Testis (tissue), 3 donors: ENCODE data around the gene PTPRD. TPM values are rescaled to one million over a fixed set of nuclear protein-coding genes. Genes with fewer than 3 reads are reported as not detected.

ENCODE experiments used
- DNase-seq: peaks from one replicate; pipeline ENCODE4 v3.0.0-alpha.2; 2019
- H3K27ac ChIP-seq, 2 donors: fragments of 200-600 bp; sonication (generic); one replicate each; pipeline ENCODE4 v1.5.1; 2019
- H3K27me3 ChIP-seq: fragments of 200-600 bp; sonication (generic); one replicate; pipeline ENCODE4 v1.5.1; 2019
- H3K36me3 ChIP-seq: fragments of 200-600 bp; sonication (generic); one replicate; pipeline ENCODE4 v1.5.1; 2017; ENCODE audit warnings: low read depth; ENCODE audit errors: missing control alignments
- H3K4me1 ChIP-seq: fragments of 200-600 bp; sonication (generic); one replicate; pipeline ENCODE4 v1.5.1; 2019
- H3K4me3 ChIP-seq, 2 donors: fragments of 200-600 bp; sonication (generic); one replicate each; pipeline ENCODE4 v1.5.1; 2017 to 2019
- H3K9me3 ChIP-seq: fragments of 200-600 bp; sonication (generic); one replicate; pipeline ENCODE4 v1.5.1; 2017
- CTCF ChIP-seq, 3 experiments: fragments of 450-650 bp in 2 of 3; fragments of 200-600 bp in 1 of 3; sonication (generic) in 1 of 3; IDR thresholded peaks; one replicate each; pipeline ENCODE4 v1.5.1; 2016 to 2019; ENCODE audit warnings: antibody characterized with exemption in 3 of 3, mild to moderate bottlenecking in 2 of 3, moderate library complexity in 1 of 3
- POLR2A ChIP-seq: fragments of 450-650 bp; IDR thresholded peaks from one replicate; pipeline ENCODE4 v1.6.1; 2017; ENCODE audit warnings: antibody characterized with exemption, mild to moderate bottlenecking, moderate library complexity
- WGBS, 2 donors: methylation state at CpG; one replicate each; pipeline ENCODE4 v1.1.5; 2018; 5-methylcytosine and 5-hydroxymethylcytosine counted together
- intact Hi-C: fragments of 100-400 bp; cut with DNase I; formaldehyde crosslinking; loops from one replicate; pipeline ENCODE4 v1.15.1; 2023; ENCODE audit warnings: low total_unique reads
- polyA plus RNA-seq: library from polyadenylated mRNA; stranded (reverse); fragments of 350-450 nt; fragmentation: Illumina TruSeq; extraction: RNeasy Lipid Tissue Mini Kit (QIAGEN cat#74804); gene quantifications from one replicate; pipeline ENCODE4 v1.2.3, GENCODE V29; 2014; ENCODE audit warnings: low read depth, low replicate concordance; ENCODE audit not compliant: insufficient read depth
- total RNA-seq, 2 donors: library from RNA; depleted of rRNA; stranded (reverse); fragments of >200 nt; gene quantifications; one replicate each; pipeline ENCODE4 v1.2.3, GENCODE V29; 2016

Gene PTPRD
- total and polyA plus RNA-seq, 3 donors from 2014 or later, result 15.4 to 33.6 (median 32.5) TPM

GRCh38 chr9:10339152-10339551, 273.6 kb downstream of the PTPRD start:
- H3K27ac ChIP-seq, result no peak overlapping the region
- H3K36me3 ChIP-seq, result no peaks in the 10 kb centered on the region
- intact Hi-C loops, result no loop called here
- H3K9me3 ChIP-seq, result no peaks in the 10 kb centered on the region
- TF ChIP-seq POLR2A, result no peak
- no peak for TF ChIP-seq CTCF (IDR thresholded peaks at IDR 0.05)
- no peaks in the 10 kb centered on the region for H3K4me1 ChIP-seq
- DNase-seq, result no peak
- no peaks in the 10 kb centered on the region for H3K27me3 ChIP-seq
- no peak overlapping the region for H3K4me3 ChIP-seq

GRCh38 chr9:10331157-10331556, 281.6 kb downstream of the PTPRD start:
- no peaks in the 10 kb centered on the region for H3K9me3 ChIP-seq
- TF ChIP-seq CTCF (IDR thresholded peaks at IDR 0.05), result no peak
- no peak for TF ChIP-seq POLR2A
- intact Hi-C loops, result no loop called here
- no peak for DNase-seq
- H3K27me3 ChIP-seq, result no peaks in the 10 kb centered on the region
- H3K27ac ChIP-seq, result no peak overlapping the region
- H3K36me3 ChIP-seq, result no peaks in the 10 kb centered on the region
- 61 to 72% methylated on average over 2 of the region's 2 CpGs for WGBS, 2 donors
- H3K4me3 ChIP-seq, result no peak overlapping the region
- H3K4me1 ChIP-seq, result no peaks in the 10 kb centered on the region

GRCh38 chr9:10282084-10282483, 330.7 kb downstream of the PTPRD start:
- H3K36me3 ChIP-seq, result no peaks in the 10 kb centered on the region
- TF ChIP-seq POLR2A (no peak), CTCF (IDR thresholded peaks at IDR 0.05) (no peak)
- DNase-seq, result no peak
- H3K27ac ChIP-seq, result no peak overlapping the region
- intact Hi-C loops, result no loop called here
- 68 to 70% methylated on average over 2 of the region's 2 CpGs for WGBS, 2 donors
- no peak overlapping the region for H3K4me3 ChIP-seq
- H3K27me3 ChIP-seq, result no peaks in the 10 kb centered on the region
- no peaks in the 10 kb centered on the region for H3K4me1 ChIP-seq
- no peaks in the 10 kb centered on the region for H3K9me3 ChIP-seq

- Histone ChIP-seq H3K27ac (no peak overlapping the region), H3K27me3 (no peaks in the 10 kb centered on the region), H3K4me1 (no peaks in the 10 kb centered on the region), H3K36me3 (no peaks in the 10 kb centered on the region), H3K9me3 (no peaks in the 10 kb centered on the region), H3K4me3 (no peak overlapping the region)
- no peak for DNase-seq
- no peak for TF ChIP-seq POLR2A
- TF ChIP-seq CTCF (IDR thresholded peaks at IDR 0.05), result no peak
- 49 to 75% methylated on average over 1 of the region's 1 CpG for WGBS, 2 donors
- intact Hi-C loops, result no loop called here
Measured at GRCh38 chr9:10274988-10275387, 337.8 kb downstream of the PTPRD start.

- no peak overlapping the region for H3K27ac ChIP-seq
- no peak overlapping the region for H3K4me3 ChIP-seq
- no peaks in the 10 kb centered on the region for H3K27me3 ChIP-seq
- 35 to 46% methylated on average over 4 of the region's 4 CpGs for WGBS, 2 donors
- H3K36me3 ChIP-seq, result no peaks in the 10 kb centered on the region
- intact Hi-C loops, result no loop called here
- no peak for DNase-seq
- H3K4me1 ChIP-seq, result no peaks in the 10 kb centered on the region
- H3K9me3 ChIP-seq, result no peaks in the 10 kb centered on the region
- TF ChIP-seq CTCF (IDR thresholded peaks at IDR 0.05) (no peak), POLR2A (no peak)
Measured at GRCh38 chr9:10274175-10274574, 338.6 kb downstream of the PTPRD start.
